Measurements from ENCODE around the gene TNS3.

Gene TNS3

GRCh38 chr7:47357361-47357760 is 224.6 kb downstream of the TNS3 start:
- no peak for DNase-seq (ENCODE audit: low read depth)
- TF ChIP-seq, protein P1, sequence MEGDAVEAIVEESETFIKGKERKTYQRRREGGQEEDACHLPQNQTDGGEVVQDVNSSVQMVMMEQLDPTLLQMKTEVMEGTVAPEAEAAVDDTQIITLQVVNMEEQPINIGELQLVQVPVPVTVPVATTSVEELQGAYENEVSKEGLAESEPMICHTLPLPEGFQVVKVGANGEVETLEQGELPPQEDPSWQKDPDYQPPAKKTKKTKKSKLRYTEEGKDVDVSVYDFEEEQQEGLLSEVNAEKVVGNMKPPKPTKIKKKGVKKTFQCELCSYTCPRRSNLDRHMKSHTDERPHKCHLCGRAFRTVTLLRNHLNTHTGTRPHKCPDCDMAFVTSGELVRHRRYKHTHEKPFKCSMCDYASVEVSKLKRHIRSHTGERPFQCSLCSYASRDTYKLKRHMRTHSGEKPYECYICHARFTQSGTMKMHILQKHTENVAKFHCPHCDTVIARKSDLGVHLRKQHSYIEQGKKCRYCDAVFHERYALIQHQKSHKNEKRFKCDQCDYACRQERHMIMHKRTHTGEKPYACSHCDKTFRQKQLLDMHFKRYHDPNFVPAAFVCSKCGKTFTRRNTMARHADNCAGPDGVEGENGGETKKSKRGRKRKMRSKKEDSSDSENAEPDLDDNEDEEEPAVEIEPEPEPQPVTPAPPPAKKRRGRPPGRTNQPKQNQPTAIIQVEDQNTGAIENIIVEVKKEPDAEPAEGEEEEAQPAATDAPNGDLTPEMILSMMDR (IDR thresholded peaks at IDR 0.05; ENCODE audit: low read depth, low read length, missing control alignments), result no peak
- H3K4me3 ChIP-seq (ENCODE audit: low read depth, low read length), result no peak overlapping the region

- TF ChIP-seq, protein P1 (IDR thresholded peaks at IDR 0.05; ENCODE audit: low read depth, low read length, missing control alignments), result no peak
- no peak overlapping the region for H3K4me3 ChIP-seq (ENCODE audit: low read depth, low read length)
- DNase-seq (ENCODE audit: low read depth), result no peak
Measured at GRCh38 chr7:47356261-47356660, 225.7 kb downstream of the TNS3 start.

GRCh38 chr7:47355684-47356083 is 226.2 kb downstream of the TNS3 start:
- TF ChIP-seq, protein P1 (IDR thresholded peaks at IDR 0.05; ENCODE audit: low read depth, low read length, missing control alignments), result no peak
- DNase-seq (ENCODE audit: low read depth), result no peak
- H3K4me3 ChIP-seq (ENCODE audit: low read depth, low read length), result no peak overlapping the region

DNA sequence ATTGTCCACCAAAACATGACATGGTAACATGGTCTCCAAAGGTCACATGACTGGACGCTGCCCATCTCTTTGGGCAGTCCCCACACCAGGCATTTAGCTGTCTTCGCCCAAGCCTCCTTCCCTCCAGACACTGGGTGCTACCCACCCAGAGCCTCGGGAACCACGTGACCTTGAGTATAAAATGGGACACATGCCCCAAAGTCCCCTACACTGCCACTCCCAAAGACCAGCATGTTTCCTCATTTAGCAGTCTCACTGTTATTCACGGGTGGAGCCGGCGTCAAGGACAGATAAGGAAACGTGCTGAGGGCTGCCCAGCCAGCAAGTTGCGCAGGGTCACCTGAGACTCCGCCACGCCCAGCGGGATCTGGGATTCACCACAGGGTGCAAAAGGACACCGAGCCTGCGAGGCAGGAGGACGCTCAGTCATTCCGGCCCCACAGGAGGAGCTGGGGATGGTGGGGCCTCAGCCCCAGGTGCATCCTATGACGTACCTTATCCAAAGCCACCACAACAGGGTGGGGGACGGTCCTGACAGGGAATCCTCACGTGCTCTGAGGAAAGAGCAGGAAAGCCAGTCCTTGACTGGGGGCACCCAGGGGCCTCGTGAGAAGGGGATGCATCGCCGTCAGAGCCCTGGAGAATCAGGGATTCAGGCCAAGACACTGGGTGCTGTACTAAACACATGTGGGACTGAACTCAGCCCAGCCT is 226.9 kb downstream of the TNS3 start:
- no peak for DNase-seq (ENCODE audit: low read depth)
- TF ChIP-seq, protein P1 (IDR thresholded peaks at IDR 0.05; ENCODE audit: low read depth, low read length, missing control alignments), result no peak
- H3K4me3 ChIP-seq (ENCODE audit: low read depth, low read length), result no peak overlapping the region

- TF ChIP-seq, protein P1 (IDR thresholded peaks at IDR 0.05; ENCODE audit: low read depth, low read length, missing control alignments), result no peak
- no peak for DNase-seq (ENCODE audit: low read depth)
Measured at GRCh38 chr7:47354071-47354470, 227.8 kb downstream of the TNS3 start.

DNA sequence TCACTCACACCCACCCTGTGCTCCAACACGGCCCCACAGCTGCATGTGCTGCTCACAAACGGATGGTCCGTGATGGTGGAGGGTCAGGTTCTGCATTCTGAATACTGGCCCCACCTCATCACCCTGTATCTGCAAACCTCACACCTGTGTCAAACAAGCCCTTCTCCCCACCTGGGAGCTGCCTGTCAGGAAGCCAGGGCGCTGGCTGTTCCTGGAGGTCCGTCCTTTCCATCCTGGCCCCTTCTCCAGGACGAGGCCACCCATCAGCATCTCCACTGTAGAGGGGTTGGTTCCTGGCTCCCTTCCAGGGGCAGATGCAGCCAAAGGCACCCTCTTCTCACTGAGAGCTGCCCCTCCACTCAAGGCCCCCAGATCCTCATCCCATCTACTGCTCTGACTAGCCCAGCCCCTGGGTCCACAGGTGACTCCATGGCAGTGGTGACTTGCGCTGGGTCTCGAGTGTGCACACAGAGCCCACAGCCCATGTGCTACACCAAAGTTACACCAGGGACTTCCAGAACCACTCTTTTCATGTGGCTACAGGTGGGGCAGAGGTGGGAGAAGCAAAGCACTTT is 229.4 kb downstream of the TNS3 start:
- TF ChIP-seq, protein P1 (IDR thresholded peaks at IDR 0.05; ENCODE audit: low read depth, low read length, missing control alignments), result no peak
- DNase-seq (ENCODE audit: low read depth), result no peak

More at GRCh38 chr7:47354071-47354470, 227.8 kb downstream of the TNS3 start:
- H3K4me3 ChIP-seq (ENCODE audit: low read depth, low read length), result no peak overlapping the region

More for the DNA sequence above, 229.4 kb downstream of the TNS3 start:
- no peak overlapping the region for H3K4me3 ChIP-seq (ENCODE audit: low read depth, low read length)
